Ramos (cell line): ENCODE data around the gene GNG12.
"Not testable (repeated sequence)": the region's sequence is repeated elsewhere in the genome, so short reads cannot be mapped to it uniquely, and the experiment has no call there.

Experiments used
- in situ Hi-C: fragments of 300-500 bp; cut with MboI; formaldehyde crosslinking; loops from one replicate; pipeline ENCODE4 v1.14.3; 2022; ENCODE audit warnings: low sequenced_read_pairs; ENCODE audit not compliant: unreplicated experiment

Gene GNG12

GRCh38 chr1:67740543-67740942, 92.7 kb downstream of the GNG12 start:
- in situ Hi-C loops = no loop called here

DNA sequence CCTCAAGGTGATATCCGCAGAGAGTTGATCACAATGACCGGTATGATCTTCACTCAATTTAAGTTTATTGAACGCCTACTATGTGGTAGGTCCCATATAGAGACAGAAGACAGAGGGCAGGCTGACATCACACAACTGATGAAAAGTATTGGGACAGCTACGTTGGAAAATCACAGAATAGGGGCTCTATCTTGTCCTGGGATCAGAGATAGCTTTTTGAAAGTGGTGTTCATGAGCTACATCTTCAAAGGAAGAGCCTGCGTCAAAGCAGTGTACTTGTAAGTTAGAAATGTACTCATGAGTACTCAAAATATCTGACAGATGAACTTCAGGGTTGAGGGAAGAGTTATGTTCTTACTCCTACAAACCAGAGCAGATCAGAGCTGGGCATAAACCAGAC, 93.9 kb downstream of the GNG12 start:
- in situ Hi-C loops = loop anchor here (5.0 kb wide), 1 partner anchor 52 kb away; the partner anchor contains the start of gene GADD45A

- in situ Hi-C loops = loop anchor here (5.0 kb wide), 1 partner anchor 51 kb away; the partner anchor contains the start of gene GADD45A
These were observed 94.9 kb downstream of the GNG12 start for GRCh38 chr1:67738401-67738800.

GRCh38 chr1:67737875-67738274, 95.4 kb downstream of the GNG12 start:
- in situ Hi-C loops = loop anchor here (5.0 kb wide), 1 partner anchor 51 kb away; the partner anchor contains the start of gene GADD45A

DNA sequence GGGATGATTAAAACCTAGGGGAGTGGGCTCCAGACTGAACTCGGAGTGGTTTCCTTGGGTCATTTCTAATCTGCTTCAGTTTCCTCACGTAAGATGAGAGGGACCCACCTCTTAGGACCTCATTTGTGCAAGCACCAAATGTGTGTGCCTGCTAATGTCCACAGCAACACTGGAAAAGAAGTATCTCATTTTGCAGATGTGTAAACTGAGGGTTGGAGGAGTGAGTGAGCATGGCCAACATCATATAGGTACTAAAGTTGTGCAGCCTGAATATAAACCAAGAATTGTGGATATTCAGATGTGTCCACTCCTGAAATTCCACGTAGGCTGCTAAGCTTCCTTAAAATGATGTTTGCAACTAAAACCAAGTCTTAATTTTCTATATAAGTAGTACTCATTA, 96.5 kb downstream of the GNG12 start:
- in situ Hi-C loops = loop anchor here (5.0 kb wide), 1 partner anchor 49 kb away; the partner anchor contains the start of gene GADD45A

DNA sequence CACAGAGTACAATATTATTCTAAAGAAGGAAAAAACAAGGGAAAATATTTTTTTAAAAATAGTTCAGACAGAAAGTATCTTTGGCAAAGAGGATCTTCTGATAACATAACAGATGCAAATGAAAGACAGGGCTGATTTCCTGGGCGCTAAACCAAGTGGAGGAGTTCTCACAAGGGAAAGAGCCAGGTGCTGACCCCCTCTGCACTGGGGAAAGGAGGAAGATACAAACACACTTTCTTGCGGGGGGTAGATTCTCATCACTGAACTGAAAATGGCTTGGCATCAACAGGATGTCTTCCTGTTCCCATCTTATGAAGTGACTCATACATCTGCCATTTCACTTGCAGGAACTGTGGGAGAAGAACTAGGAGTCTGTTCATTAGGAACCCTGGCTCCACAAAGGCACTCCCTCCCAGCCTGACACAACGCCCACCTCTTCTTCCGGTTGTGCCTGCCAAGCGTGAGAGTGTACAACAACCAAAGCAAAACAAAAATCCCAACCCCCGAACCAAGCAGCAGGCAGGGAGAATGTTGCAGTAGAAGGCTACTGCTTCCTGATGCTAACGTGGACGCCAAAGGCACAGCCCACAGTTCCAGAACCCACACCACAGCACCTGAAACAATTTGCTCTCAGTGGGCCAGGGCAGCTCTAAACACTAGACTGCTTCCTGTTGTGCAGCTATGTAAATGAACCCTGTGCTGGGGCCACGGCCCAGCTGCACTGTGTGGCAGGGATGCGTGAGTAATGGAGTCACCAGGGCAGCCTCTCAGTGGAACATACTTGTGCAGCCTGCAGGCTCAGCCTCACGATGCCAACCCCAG, 97.2 kb downstream of the GNG12 start:
- in situ Hi-C loops = loop anchor here (5.0 kb wide), 1 partner anchor 49 kb away; the partner anchor contains the start of gene GADD45A

DNA sequence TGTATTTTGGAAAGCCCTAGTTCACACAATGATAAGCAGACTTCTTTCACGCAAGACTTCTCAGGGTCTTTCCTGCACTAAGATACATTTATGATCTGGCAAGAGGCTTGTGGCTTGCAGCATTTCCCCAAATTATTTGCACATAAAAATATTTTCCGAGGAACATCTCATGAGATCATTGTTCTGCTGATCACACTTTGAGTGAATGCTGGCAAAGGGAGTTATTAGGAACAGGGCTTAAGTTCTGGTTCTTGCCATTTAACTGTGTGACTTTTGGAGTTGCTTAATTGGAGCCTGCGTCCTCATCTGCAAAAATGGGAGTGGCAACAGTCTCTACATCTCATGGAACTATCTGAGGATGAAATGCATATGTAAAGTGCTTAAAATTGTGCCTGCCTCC, 98.1 kb downstream of the GNG12 start:
- in situ Hi-C loops = loop anchor here (5.0 kb wide), 1 partner anchor 48 kb away; the partner anchor contains the start of gene GADD45A

- in situ Hi-C loops = no loop called here
These were observed 99.0 kb downstream of the GNG12 start for GRCh38 chr1:67734323-67734690.

DNA sequence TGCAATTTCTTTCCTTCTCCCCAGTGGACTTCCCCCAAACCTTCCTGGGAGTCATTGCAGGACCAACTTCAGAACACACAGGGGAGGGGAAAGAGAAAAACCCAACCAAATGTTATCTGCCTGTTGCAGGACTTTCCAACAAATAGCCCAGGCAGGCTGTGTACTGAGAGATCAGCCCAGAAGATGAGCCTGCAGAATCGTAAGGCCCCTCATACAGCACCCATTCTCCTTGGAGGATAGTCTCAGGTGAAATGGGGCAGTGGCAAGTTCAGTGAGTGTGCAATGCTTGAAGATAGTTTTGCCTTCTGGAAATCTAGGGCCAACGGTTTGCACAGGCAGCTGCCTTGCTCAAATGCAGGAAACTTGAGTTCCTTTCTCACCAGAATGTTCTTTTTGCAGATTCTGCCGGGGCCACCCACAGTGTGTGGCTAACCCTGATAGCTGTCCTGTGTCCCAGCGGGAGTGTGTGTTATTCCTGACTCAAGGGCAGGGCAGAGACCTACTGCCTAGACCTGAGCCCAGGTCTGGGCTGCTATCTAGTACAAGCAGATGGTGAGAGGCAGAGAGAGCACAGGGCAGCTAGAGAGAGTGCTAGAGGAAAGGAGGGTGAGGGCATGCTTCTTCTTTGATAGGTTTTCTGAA, 99.5 kb downstream of the GNG12 start:
- in situ Hi-C loops = no loop called here

DNA sequence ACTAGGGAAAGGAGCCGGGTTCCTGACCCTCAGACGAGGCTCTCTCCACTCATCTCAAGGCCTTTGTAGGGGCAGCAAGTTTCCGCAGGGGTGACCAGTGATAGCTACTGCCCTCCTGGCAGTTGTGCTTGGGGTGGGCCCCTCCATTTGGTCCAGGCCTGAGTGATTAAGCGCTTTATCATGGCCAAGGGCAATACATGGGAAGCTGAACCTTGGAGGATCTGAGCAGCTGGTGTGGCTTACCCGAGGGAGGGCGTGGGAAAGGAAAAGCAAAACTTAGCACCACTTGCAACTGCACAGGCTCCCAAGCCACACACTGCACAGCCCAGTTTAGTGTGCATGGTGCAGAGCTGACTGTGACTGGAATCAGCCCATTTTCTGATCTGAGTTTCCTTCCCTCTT, 100.5 kb downstream of the GNG12 start:
- in situ Hi-C loops = no loop called here

GRCh38 chr1:67731322-67731721, 101.9 kb downstream of the GNG12 start:
- in situ Hi-C loops = no loop called here

- in situ Hi-C loops = not testable (repeated sequence)
These were observed 103.0 kb downstream of the GNG12 start for GRCh38 chr1:67730312-67730711.

DNA sequence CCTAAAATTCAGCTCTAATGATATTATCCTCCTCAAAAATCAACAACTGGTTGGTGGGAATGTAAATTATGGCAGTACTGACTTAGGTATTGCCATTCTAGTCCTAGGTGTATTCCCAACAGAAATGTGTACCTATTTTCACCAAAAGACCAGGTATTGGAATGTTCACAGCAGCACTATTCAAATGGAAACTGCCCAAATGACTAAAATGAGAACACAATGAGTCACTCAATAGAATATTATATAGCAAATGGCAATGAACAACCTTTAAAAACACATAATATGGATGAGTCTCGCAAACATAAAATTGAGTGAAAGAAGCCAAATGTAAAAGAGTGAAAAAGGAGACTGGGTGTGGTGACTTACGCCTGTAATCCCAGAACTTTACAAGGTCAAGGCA, 103.4 kb downstream of the GNG12 start:
- in situ Hi-C loops = no loop called here

- in situ Hi-C loops = no loop called here
These were observed 107.0 kb downstream of the GNG12 start for GRCh38 chr1:67726224-67726623.

DNA sequence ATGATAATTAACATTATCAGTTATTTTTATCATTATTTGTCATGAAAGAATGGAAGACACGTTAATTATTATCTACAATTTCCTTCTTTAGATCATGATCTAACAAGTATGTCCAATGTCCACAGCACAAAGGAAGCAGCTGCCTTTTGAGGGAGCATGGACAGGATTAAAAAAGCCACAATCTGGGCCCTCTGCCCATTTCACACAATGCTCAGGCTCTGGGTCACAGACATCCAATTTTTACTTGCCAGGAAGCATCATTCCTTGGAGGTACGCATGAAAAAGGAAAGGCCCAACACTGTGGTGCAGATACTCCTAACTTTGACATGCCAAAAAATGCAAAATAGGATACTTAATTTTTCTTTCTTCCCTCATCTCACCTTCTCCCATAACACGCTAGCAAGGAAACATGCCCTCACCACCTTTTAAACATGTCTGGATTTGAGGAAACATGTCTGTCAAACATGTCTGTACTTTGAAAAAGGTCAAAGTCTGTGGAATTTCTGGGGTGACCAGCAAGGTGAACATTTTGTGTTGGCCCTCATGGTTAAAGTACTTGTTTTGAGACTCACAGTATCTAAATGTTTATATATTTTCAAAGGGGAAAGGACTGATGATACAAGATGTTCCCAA, 108.2 kb downstream of the GNG12 start:
- in situ Hi-C loops = no loop called here

DNA sequence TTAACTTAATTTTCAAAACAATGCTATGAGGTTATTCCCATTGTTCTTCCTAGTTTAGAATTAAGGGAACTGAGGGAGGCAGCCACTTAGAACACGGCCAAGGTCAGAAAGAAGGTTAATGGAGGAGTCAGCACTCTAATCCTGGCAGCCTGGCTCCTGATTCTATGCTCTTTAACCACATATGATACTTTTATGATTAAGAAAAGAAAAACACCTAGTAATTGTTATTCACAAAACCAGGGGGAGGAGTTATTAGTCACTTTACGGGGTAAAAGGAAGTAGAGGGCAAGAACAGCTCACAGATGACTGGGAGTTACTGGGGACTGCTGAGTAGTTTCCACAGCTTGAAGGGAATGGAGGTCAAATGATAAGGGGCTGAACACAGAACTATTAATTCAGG, 109.6 kb downstream of the GNG12 start:
- in situ Hi-C loops = no loop called here

DNA sequence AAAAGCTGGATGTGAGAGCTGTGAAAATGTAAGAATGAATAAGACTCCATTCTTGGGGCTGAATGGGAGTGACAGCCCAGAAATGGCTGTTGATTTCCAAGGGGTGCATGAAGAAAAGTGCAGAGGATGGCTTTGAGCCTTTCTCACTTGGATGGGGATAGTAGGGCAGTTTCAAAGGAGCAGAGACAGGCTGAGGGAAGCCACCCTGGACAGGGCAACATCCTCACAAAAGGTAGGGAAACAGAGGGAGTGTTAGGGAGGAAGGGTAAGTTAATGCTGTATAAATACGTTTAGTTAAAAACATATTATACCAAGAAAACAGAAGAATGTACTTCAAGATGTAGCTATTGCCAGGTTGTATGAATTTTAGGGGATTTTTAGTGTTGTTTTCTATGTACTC, 110.1 kb downstream of the GNG12 start:
- in situ Hi-C loops = no loop called here

DNA sequence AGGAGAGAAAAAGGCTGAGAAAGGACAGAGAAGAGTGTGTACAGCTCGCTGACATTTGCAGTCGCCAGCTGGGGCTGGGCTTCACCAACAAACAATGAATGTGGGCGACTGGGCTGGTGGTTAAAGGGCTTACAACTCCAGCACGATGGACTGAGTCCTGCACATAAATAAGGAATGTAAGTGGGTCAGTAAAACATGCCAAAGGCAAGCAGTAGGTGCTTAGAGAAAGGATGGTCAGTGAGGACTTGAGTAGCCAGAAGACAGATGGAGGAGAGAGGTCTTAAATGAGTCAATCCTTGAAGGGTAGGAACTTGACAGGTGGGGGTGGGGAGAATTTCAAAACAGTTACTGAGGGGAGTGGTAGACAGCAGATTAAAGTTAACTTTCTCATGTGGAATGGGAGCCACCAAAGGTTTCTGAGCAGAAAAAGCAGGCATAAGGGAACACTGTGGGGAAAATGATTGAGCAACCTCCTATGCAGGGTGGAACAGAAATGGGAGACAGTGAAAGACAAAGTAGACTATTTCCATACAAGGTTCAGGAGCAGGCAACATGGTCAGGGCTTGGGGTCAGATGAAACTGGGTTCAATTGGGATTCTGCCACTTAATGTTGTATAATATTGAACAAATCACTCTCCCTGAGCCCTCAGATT, 110.8 kb downstream of the GNG12 start:
- in situ Hi-C loops = no loop called here

DNA sequence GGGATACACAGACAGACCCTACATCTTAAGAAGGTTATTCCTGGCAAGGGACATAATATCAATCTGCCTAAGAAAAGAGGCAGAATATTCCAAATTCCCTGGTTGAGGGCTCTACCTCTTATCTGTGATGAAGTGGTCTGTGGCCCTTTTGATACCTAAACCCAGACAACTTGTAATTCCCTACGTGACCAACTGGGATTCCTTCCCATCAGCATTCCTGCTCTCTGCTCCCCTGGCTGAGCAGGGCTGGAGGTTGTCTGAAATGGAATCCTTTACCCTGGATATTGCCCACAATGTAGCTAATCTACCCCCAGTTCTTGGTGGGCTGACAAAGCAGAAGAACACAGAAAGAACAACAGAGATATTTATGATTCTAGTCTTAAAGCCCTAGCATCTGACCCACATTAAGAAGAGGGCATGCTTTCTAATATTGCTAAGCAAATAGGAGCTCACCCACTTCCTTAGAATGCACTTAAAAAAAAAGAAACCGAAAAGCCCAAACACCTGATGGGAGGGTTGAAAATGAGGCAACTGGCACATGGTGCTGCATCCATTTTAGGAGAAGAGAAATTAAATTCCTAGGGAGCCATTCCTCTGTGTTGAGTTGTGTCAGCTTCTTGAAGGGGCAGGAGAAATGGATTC, 111.5 kb downstream of the GNG12 start:
- in situ Hi-C loops = no loop called here

DNA sequence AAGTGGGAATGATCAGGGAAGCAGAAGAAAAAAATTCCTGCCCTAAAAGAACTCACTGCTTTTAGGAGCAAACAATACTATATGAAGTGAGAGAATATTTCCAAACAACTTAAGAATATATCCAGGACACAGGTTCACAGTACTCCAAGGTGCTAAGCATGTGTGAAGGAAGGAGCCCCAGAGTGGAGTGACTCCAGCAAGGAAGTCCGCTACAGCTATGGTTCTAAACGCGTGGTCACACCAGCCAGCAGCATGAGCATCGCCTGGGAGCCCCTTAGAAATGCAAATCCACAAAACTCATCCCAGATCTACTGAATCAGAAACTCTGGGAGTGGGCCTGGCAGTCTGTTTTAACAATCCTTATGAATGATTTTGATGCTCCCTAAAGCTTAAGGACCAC, 112.2 kb downstream of the GNG12 start:
- in situ Hi-C loops = no loop called here
